ENCODE measurements around the gene APOC3. TPM values are rescaled to one million over a fixed set of nuclear protein-coding genes. Genes with fewer than 3 reads are reported as not detected.

APOC3 gene
- total RNA-seq, 1 donor from 2014 or later = not detected

DNA sequence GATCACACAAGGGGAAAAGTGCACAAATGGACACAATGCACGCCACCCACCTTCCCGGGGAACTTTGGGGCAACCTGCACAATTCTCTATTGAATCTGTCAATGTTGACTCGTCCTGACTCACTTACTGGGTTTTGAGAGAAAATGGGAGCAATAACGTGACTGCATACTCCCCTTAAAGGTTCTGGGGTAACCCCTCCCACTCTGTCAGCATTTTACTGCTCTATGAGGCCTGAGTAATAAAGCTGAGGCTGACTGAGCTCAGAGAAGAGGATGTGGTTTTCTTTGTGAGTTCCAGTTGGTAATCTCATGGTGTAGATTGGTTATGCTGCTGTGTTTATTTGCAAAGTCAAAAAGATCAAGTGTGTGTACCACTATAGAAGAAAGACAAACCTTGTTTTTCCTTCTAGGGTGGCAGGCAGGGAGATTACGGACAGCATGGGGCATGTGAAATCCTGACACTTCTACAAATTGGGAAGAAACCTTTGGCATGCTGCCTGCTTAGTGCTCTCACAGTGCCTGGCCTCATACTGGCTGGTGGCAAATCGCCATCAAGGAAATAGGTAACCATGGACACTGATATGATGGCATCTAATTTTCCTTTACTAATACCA lies 23.9 kb downstream of the APOC3 start:
- TF ChIP-seq, protein P1, sequence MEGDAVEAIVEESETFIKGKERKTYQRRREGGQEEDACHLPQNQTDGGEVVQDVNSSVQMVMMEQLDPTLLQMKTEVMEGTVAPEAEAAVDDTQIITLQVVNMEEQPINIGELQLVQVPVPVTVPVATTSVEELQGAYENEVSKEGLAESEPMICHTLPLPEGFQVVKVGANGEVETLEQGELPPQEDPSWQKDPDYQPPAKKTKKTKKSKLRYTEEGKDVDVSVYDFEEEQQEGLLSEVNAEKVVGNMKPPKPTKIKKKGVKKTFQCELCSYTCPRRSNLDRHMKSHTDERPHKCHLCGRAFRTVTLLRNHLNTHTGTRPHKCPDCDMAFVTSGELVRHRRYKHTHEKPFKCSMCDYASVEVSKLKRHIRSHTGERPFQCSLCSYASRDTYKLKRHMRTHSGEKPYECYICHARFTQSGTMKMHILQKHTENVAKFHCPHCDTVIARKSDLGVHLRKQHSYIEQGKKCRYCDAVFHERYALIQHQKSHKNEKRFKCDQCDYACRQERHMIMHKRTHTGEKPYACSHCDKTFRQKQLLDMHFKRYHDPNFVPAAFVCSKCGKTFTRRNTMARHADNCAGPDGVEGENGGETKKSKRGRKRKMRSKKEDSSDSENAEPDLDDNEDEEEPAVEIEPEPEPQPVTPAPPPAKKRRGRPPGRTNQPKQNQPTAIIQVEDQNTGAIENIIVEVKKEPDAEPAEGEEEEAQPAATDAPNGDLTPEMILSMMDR (IDR thresholded peaks at IDR 0.05; ENCODE audit: unreplicated experiment) = no peak
- Mint-ChIP-seq H3K4me1 (ENCODE audit: unreplicated experiment) (peaks cover 5% of the 10 kb centered on the region), H3K36me3 (ENCODE audit: low read depth, unreplicated experiment) (peaks cover 11% of the 10 kb centered on the region), H3K9me3 (ENCODE audit: unreplicated experiment) (no peaks in the 10 kb centered on the region), H3K27ac (ENCODE audit: unreplicated experiment) (peak overlapping the region; percentile 8), H3K4me3 (ENCODE audit: unreplicated experiment) (no peak overlapping the region), H3K27me3 (ENCODE audit: unreplicated experiment) (no peaks in the 10 kb centered on the region)
- no peak for DNase-seq (ENCODE audit: low spot score)

DNA sequence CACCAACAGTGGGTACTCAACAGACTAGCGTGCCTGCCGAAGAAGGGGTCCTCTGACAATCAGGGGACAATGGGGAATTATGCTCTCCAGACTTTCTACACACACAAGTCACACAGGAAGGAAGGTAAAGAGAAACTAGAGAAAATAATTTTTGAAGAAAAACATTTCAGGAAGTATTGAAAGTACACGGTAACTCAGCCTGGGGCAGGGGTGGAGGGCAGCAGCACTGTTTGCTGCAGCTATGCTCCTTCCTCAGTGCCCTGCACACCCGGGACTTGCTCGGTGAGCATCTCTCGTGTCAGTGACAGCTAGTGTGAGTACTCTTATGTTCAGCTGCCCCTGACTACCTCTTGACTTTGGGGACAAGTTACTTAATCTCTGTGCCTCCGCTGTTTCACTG lies 25.7 kb downstream of the APOC3 start:
- no peak for DNase-seq (ENCODE audit: low spot score)
- TF ChIP-seq, protein P1 (IDR thresholded peaks at IDR 0.05; ENCODE audit: unreplicated experiment) = no peak
- H3K4me1 Mint-ChIP-seq (ENCODE audit: unreplicated experiment) = peaks cover 5% of the 10 kb centered on the region

DNA sequence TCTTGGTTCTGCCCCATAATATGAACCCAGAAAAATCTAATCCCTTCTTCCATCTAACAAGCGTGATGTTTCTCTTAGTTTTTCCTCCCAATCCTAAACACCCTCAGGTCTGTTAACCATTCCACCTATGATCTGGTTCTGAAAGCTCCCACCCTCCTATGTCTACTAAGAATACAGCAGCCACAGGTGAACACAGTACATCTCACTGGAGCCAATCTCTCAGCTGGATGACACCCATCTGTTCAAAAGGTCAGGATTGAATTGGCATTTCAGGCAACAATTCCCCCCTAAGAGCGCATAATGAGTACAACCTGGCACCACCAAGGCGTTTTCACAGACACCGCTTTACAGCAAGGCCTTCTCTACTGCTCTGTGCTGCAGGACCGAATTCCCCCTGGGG lies 26.7 kb downstream of the APOC3 start:
- H3K36me3 Mint-ChIP-seq (ENCODE audit: low read depth, unreplicated experiment) = peaks cover 18% of the 10 kb centered on the region
- TF ChIP-seq, protein P1 (IDR thresholded peaks at IDR 0.05; ENCODE audit: unreplicated experiment) = no peak
- H3K4me1 Mint-ChIP-seq (ENCODE audit: unreplicated experiment) = peaks cover 5% of the 10 kb centered on the region
- no peaks in the 10 kb centered on the region for H3K9me3 Mint-ChIP-seq (ENCODE audit: unreplicated experiment)
- no peak for DNase-seq (ENCODE audit: low spot score)
- peaks cover 1% of the 10 kb centered on the region for H3K27me3 Mint-ChIP-seq (ENCODE audit: unreplicated experiment)
- no peak overlapping the region for H3K4me3 Mint-ChIP-seq (ENCODE audit: unreplicated experiment)
- no peak overlapping the region for H3K27ac Mint-ChIP-seq (ENCODE audit: unreplicated experiment)

More for the DNA sequence above, 25.7 kb downstream of the APOC3 start:
- no peaks in the 10 kb centered on the region for H3K9me3 Mint-ChIP-seq (ENCODE audit: unreplicated experiment)
- peaks cover 12% of the 10 kb centered on the region for H3K36me3 Mint-ChIP-seq (ENCODE audit: low read depth, unreplicated experiment)
- H3K27ac Mint-ChIP-seq (ENCODE audit: unreplicated experiment) = no peak overlapping the region
- peak overlapping the region; percentile 17 for H3K4me3 Mint-ChIP-seq (ENCODE audit: unreplicated experiment)
- no peaks in the 10 kb centered on the region for H3K27me3 Mint-ChIP-seq (ENCODE audit: unreplicated experiment)

DNA sequence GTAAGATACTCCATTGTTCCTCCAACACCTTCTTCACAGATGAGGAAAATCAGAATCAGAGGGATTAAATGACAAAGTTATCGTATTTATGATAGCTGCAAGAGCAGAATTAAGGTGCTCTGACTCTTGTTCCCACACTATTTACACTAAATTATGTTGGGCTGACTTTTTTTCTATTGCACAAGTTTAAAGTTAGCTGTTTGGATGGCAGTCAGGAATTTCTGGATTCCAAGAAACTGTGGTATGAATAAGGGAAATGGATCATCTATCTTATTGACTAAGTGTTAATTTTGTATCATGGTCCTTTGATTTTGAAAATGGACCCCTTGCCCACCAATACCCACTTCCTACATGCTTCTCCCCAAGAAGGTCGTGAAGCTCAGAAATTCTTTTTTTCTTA lies 27.6 kb downstream of the APOC3 start:
- Mint-ChIP-seq H3K9me3 (ENCODE audit: unreplicated experiment) (no peaks in the 10 kb centered on the region), H3K4me1 (ENCODE audit: unreplicated experiment) (peaks cover 5% of the 10 kb centered on the region), H3K27ac (ENCODE audit: unreplicated experiment) (no peak overlapping the region), H3K27me3 (ENCODE audit: unreplicated experiment) (peaks cover 1% of the 10 kb centered on the region), H3K4me3 (ENCODE audit: unreplicated experiment) (no peak overlapping the region), H3K36me3 (ENCODE audit: low read depth, unreplicated experiment) (peaks cover 21% of the 10 kb centered on the region)
- DNase-seq (ENCODE audit: low spot score) = no peak
- TF ChIP-seq, protein P1 (IDR thresholded peaks at IDR 0.05; ENCODE audit: unreplicated experiment) = no peak

DNA sequence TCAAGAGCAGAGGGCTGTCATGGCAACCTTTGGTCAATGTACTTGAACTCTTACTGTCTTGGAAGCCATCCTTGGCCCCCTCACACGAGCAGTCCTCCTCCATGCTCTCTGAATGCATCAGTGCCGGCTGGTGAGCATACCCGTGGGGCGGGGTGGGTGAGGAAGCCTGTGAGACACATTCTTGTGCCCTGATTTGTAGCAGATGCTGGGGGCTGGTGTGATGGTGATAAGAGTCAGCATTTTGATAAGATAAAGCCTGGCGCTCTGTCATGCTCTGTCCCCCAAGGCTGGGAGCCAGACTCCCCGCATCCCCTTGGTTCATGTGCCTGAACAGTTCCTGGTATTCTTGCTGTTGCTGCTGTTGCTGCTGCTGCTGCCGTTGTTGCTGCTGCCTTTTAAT lies 28.2 kb downstream of the APOC3 start:
- Mint-ChIP-seq H3K9me3 (ENCODE audit: unreplicated experiment) (no peaks in the 10 kb centered on the region), H3K4me3 (ENCODE audit: unreplicated experiment) (no peak overlapping the region), H3K27me3 (ENCODE audit: unreplicated experiment) (peaks cover 1% of the 10 kb centered on the region), H3K36me3 (ENCODE audit: low read depth, unreplicated experiment) (peaks cover 21% of the 10 kb centered on the region), H3K27ac (ENCODE audit: unreplicated experiment) (no peak overlapping the region), H3K4me1 (ENCODE audit: unreplicated experiment) (no peaks in the 10 kb centered on the region)
- DNase-seq (ENCODE audit: low spot score) = no peak
- TF ChIP-seq, protein P1 (IDR thresholded peaks at IDR 0.05; ENCODE audit: unreplicated experiment) = no peak

All from endothelial cell (in vitro differentiated cells).